HCT116 (cell line): ENCODE measurements around the gene MATCAP1. TPM values are rescaled to one million over a fixed set of nuclear protein-coding genes. Genes with fewer than 3 reads are reported as not detected.

Experiments
- ATAC-seq: fragments of 200-7000 bp; cut with Tn5 transposase; 2 replicates; pipeline ENCODE4 v1.9.1; 2020; ENCODE audit warnings: mild to moderate bottlenecking, moderate library complexity
- BruUV-seq: library from RNA; stranded (reverse); fragments of 400-500 nt; replicated peaks from 2 replicates; lab custom pipeline; 2021; lab: Mats Ljungman, UMichigan
- CTCF ChIA-PET: fragments of 300-600 bp; sonication (Branson Sonifier 250); formaldehyde crosslinking; loops from one replicate; lab custom pipeline; 2021; ENCODE audit warnings: antibody characterized with exemption; lab: Charles Lee
- POLR2A ChIA-PET: fragments of 300-600, 350-600 bp; sonication (Branson Sonifier 250); formaldehyde crosslinking; loops from one replicate; lab custom pipeline; 2021; ENCODE audit warnings: antibody characterized with exemption; lab: Charles Lee
- RAD21 ChIA-PET, 2 experiments: fragments of 300-600 bp; sonication (Branson Sonifier 250); formaldehyde crosslinking; loops; one replicate each; lab custom pipeline; 2023; ENCODE audit warnings: low total read pairs in 2 of 2; ENCODE audit not compliant: uncharacterized antibody in 2 of 2, unreplicated experiment in 2 of 2, low non-redundant PET in 1 of 2; lab: Charles Lee
- DNase-seq: peaks from one replicate; pipeline ENCODE4 v3.0.0-alpha.2; 2010; ENCODE audit warnings: low read depth, low spot score
- H2AFZ ChIP-seq: fragments of 200-600 bp; shearing (Covaris generic), sonication (generic); 2 replicates; pipeline ENCODE4 v1.6.1; 2017; ENCODE audit warnings: low read depth, mixed run types, mixed read lengths, antibody characterized with exemption, low read length; ENCODE audit not compliant: poor library complexity, severe bottlenecking
- H3K27ac ChIP-seq: 2 replicates; pipeline ENCODE4 v1.5.1; 2012; ENCODE audit warnings: low read depth, low read length
- H3K27me3 ChIP-seq: fragments of 200-600 bp; sonication (generic); 2 replicates; pipeline ENCODE4 v1.6.1; 2016; ENCODE audit warnings: mixed run types, low read length, mixed read lengths; ENCODE audit not compliant: insufficient read depth
- H3K36me3 ChIP-seq, 2 experiments: fragments of 200-500 bp in 1 of 2; fragments of 200-600 bp in 1 of 2; sonication (Bioruptor generic) in 1 of 2; sonication (generic) in 1 of 2; 2 replicates each; pipeline versions ENCODE4 v1.5.1 to v1.6.1; 2014 to 2016; ENCODE audit warnings: low read length in 2 of 2, inconsistent platforms in 1 of 2, mixed read lengths in 1 of 2, mixed run types in 1 of 2; ENCODE audit not compliant: insufficient read depth in 2 of 2, control insufficient read depth in 1 of 2
- H3K4me1 ChIP-seq, 2 experiments: fragments of 200-600 bp in 1 of 2; sonication (generic) in 1 of 2; 2 replicates each; pipeline versions ENCODE4 v1.5.1 to v1.6.1; 2012 to 2017; ENCODE audit warnings: low read length in 2 of 2, inconsistent platforms in 1 of 2, mild to moderate bottlenecking in 1 of 2, mixed read lengths in 1 of 2, mixed run types in 1 of 2, moderate library complexity in 1 of 2; ENCODE audit not compliant: insufficient read depth in 2 of 2, control insufficient read depth in 1 of 2
- H3K4me2 ChIP-seq: fragments of 200-600 bp; sonication (generic); 2 replicates; pipeline ENCODE4 v1.6.1; 2017; ENCODE audit warnings: mixed run types, low read length, mixed read lengths
- H3K4me3 ChIP-seq, 2 experiments: fragments of 200-600 bp in 1 of 2; sonication (generic) in 1 of 2; replicated peaks in 1 of 2; 2 replicates each; pipeline ENCODE4 v1.5.1; 2011 to 2016; ENCODE audit warnings: low read length in 2 of 2, control low read depth in 1 of 2, low read depth in 1 of 2, mild to moderate bottlenecking in 1 of 2, mixed read lengths in 1 of 2, mixed run types in 1 of 2
- H3K79me2 ChIP-seq: fragments of 200-600 bp; sonication (generic); 2 replicates; pipeline ENCODE4 v1.6.1; 2017; ENCODE audit warnings: mild to moderate bottlenecking, mixed run types, low read length, moderate library complexity, mixed read lengths; ENCODE audit not compliant: insufficient read depth
- H3K9ac ChIP-seq: fragments of 200-600 bp; sonication (generic); 2 replicates; pipeline ENCODE4 v1.6.1; 2016; ENCODE audit warnings: low read length, mixed read lengths
- H3K9me2 ChIP-seq: fragments of 200-600 bp; sonication (generic), shearing (Covaris generic); 2 replicates; pipeline ENCODE4 v1.6.1; 2017; ENCODE audit warnings: mixed run types, mild to moderate bottlenecking, moderate library complexity; ENCODE audit not compliant: insufficient read depth
- H3K9me3 ChIP-seq, 2 experiments: fragments of 200-500 bp in 1 of 2; fragments of 200-600 bp in 1 of 2; sonication (Bioruptor generic) in 1 of 2; sonication (generic) in 1 of 2; 2 replicates each; pipeline ENCODE4 v1.6.1; 2014 to 2017; ENCODE audit warnings: low read length in 2 of 2, mixed read lengths in 2 of 2, inconsistent platforms in 1 of 2, low read depth in 1 of 2, mild to moderate bottlenecking in 1 of 2, mixed run types in 1 of 2, moderate library complexity in 1 of 2; ENCODE audit not compliant: control insufficient read depth in 1 of 2, insufficient read depth in 1 of 2
- H4K20me1 ChIP-seq: fragments of 200-600 bp; sonication (generic), shearing (Covaris generic); 2 replicates; pipeline ENCODE4 v1.6.1; 2017; ENCODE audit warnings: mixed run types, mild to moderate bottlenecking, moderate library complexity; ENCODE audit not compliant: insufficient read depth
- CBX3 ChIP-seq: IDR thresholded peaks from 2 replicates; pipeline ENCODE4 v1.6.1; 2012; ENCODE audit warnings: low read depth
- CEBPB ChIP-seq: IDR thresholded peaks from 2 replicates; pipeline ENCODE4 v1.6.1; 2012; ENCODE audit warnings: low read depth
- ELF1 ChIP-seq: IDR thresholded peaks from 2 replicates; pipeline ENCODE4 v1.6.1; 2012; ENCODE audit warnings: low read depth, borderline replicate concordance
- EZH2phosphoT487 ChIP-seq: fragments of 200-600 bp; IDR thresholded peaks from 2 replicates; pipeline ENCODE4 v1.6.1; 2018; ENCODE audit warnings: antibody characterized with exemption, borderline replicate concordance
- RAD21 ChIP-seq: IDR thresholded peaks from 2 replicates; pipeline ENCODE4 v1.6.1; 2012; ENCODE audit warnings: low read depth, mild to moderate bottlenecking
- SP1 ChIP-seq: IDR thresholded peaks from 2 replicates; pipeline ENCODE4 v1.6.1; 2012; ENCODE audit warnings: low read depth
- YY1 ChIP-seq: IDR thresholded peaks from 2 replicates; pipeline ENCODE4 v1.6.1; 2011; ENCODE audit warnings: low read length, low read depth, moderate library complexity, mild to moderate bottlenecking; ENCODE audit not compliant: insufficient replicate concordance; ENCODE audit errors: extremely low read depth
- intact Hi-C: fragments of 100-400 bp; cut with micrococcal nuclease; formaldehyde crosslinking; loops from 2 replicates; pipeline ENCODE4 v1.10.0; 2022
- total RNA-seq: library from RNA; stranded (reverse); gene quantifications from one replicate; pipeline ENCODE4 v1.2.1, GENCODE V29; 2021; ENCODE audit not compliant: unreplicated experiment
- TF ChIP-seq, protein P1 (sequence below): IDR thresholded peaks from 2 replicates; pipeline ENCODE4 v1.6.1; 2012
- TF ChIP-seq, protein P2 (sequence below), 3 experiments: fragments of 200-600 bp in 1 of 3; sonication (generic) in 1 of 3; IDR thresholded peaks in 2 of 3; conservative IDR thresholded peaks in 1 of 3; 2 replicates each; pipeline ENCODE4 v1.5.1; 2012 to 2017; ENCODE audit warnings: low read depth in 2 of 3, low read length in 2 of 3, antibody characterized with exemption in 1 of 3, borderline replicate concordance in 1 of 3, control low read depth in 1 of 3, mild to moderate bottlenecking in 1 of 3, mixed read lengths in 1 of 3, mixed run types in 1 of 3, moderate library complexity in 1 of 3; ENCODE audit not compliant: insufficient read depth in 1 of 3

MATCAP1 gene
- total RNA-seq, 1 experiment from 2014 or later = 38.7 TPM

DNA sequence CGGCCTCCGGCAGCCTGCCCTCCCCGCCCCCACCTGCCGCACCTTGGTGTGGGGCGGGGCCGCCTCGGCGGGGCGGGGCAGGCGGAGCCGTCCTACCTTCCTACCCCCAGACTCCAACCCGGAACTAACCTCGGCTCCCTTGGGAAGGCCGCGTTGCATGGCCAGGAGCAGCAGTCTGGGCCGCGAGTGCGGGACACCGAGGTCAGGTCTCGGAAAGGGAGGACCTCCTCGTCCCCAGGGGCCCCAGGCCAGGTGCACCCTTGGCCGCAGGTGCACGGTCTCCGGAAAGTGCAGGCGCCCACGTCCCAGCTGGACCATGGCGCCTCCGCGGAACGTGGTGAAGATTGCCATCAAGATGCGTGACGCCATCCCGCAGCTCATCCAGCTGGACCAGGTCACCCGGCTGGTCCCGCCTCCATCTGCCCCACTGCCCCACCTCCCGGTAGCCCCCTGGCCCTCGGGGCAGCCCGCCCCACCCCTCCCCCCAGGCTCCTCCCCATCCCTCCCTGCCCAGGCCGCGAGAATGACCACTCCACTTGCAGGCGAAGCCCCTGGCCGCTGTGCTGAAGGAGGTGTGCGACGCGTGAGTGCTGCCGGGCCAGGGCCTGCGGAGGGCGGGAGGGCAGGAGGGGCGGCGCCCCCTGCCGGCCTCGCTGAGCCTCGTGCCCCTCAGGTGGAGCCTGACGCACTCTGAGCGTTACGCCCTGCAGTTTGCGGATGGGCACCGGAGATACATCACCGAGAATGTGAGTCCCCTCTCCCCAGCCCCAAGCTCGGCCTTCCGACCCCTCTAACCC lies 15.4 kb upstream of the MATCAP1 start, which contains the start of gene ELMO3 (continued):
- TF ChIP-seq, protein P1, sequence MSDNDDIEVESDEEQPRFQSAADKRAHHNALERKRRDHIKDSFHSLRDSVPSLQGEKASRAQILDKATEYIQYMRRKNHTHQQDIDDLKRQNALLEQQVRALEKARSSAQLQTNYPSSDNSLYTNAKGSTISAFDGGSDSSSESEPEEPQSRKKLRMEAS = no peak
- TF ChIP-seq CEBPB (no peak), CBX3 (no peak), RAD21 (no peak), ELF1 (no peak)

DNA sequence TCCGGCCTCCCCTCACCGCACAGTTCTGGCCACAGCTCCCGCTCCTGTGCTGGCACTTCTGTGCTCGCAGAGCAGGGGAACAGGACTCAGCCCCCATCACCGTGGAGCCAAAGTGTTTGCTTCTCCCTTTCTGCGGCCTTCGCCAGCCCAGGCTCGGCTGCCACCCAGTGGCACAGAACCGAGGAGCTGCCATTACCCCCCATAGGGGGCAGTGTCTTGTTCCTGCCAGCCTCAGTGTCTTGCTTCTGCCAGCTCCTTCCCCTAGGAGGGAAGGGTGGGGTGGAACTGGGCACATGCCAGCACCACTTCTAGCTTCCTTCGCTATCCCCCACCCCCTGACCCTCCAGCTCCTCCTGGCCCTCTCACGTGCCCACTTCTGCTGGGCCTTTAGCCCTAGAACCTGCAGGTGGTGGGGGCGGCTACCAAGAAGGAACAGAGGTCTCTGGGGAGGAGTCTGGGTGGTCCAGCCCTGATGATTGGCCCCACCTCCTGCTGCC lies 14.5 kb upstream of the MATCAP1 start:
- CTCF ChIA-PET = interaction anchor here (0.7 to 2.3 kb wide), 33 partner anchors 9 to 303 kb away, joined by 3 to 14 read pairs (median 5); partner anchors contain the start of genes ATP6V0D1, CES3, FBXL8 and FHOD1
- TF ChIP-seq YY1 (peak; percentile 63), RAD21 (no peak), EZH2phosphoT487 (no peak), SP1 (no peak)
- TF ChIP-seq, protein P2, sequence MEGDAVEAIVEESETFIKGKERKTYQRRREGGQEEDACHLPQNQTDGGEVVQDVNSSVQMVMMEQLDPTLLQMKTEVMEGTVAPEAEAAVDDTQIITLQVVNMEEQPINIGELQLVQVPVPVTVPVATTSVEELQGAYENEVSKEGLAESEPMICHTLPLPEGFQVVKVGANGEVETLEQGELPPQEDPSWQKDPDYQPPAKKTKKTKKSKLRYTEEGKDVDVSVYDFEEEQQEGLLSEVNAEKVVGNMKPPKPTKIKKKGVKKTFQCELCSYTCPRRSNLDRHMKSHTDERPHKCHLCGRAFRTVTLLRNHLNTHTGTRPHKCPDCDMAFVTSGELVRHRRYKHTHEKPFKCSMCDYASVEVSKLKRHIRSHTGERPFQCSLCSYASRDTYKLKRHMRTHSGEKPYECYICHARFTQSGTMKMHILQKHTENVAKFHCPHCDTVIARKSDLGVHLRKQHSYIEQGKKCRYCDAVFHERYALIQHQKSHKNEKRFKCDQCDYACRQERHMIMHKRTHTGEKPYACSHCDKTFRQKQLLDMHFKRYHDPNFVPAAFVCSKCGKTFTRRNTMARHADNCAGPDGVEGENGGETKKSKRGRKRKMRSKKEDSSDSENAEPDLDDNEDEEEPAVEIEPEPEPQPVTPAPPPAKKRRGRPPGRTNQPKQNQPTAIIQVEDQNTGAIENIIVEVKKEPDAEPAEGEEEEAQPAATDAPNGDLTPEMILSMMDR (IDR thresholded peaks at IDR 0.05 in 2 of 3, conservative IDR thresholded peaks at IDR 0.05 in 1 of 3; ENCODE audit: borderline replicate concordance in 1 of 3, insufficient read depth in 1 of 3, low read depth in 2 of 3, low read length in 2 of 3) = peak in 2 of 3 experiments; percentile 98; a peak in 4 of 6 replicates
- TF ChIP-seq, all 23 proteins: peak for 2

More for the DNA sequence above, 14.5 kb upstream of the MATCAP1 start:
- H4K20me1 ChIP-seq = no peaks in the 10 kb centered on the region; the same call in 1 of the 2 replicates
- no peaks in the 10 kb centered on the region for H3K9me2 ChIP-seq
- peaks cover 44% of the 10 kb centered on the region for H3K79me2 ChIP-seq
- DNase-seq = peak; percentile 64
- no peak overlapping the region for H2AFZ ChIP-seq
- H3K27me3 ChIP-seq = no peaks in the 10 kb centered on the region
- peak overlapping the region; percentile 99 for H3K27ac ChIP-seq
- intact Hi-C loops = no loop called here
- H3K4me3 ChIP-seq = peak overlapping the region; percentile 78
- H3K4me2 ChIP-seq = peak overlapping the region; percentile 97
- no peaks in the 10 kb centered on the region for H3K9me3 ChIP-seq
- peaks cover 35 to 47% of the 10 kb centered on the region in 2 experiments; a peak in 3 of 4 replicates for H3K36me3 ChIP-seq
- peak; percentile 67 for ATAC-seq
- peaks cover 19 to 42% of the 10 kb centered on the region in 2 experiments for H3K4me1 ChIP-seq
- RAD21 ChIA-PET = no interaction called here
- no TSS peak for BruUV-seq
- POLR2A ChIA-PET = interaction anchor here (1.0 to 2.3 kb wide), 5 partner anchors 10 to 49 kb away, joined by 3 to 11 read pairs (median 8); partner anchors contain the start of genes FHOD1, NOL3 and TMEM208
- peak overlapping the region; percentile 75; the same call in 1 of the 2 replicates for H3K9ac ChIP-seq
